ENCODE data around the gene RPS14.
A peak's percentile ranks its signal among the peaks of the same experiment; 100 is the strongest.

Gene RPS14

GRCh38 chr5:150413176-150413901, 36.2 kb downstream of the RPS14 start:
- no peak for DNase-seq (ENCODE audit: low read depth)

DNA sequence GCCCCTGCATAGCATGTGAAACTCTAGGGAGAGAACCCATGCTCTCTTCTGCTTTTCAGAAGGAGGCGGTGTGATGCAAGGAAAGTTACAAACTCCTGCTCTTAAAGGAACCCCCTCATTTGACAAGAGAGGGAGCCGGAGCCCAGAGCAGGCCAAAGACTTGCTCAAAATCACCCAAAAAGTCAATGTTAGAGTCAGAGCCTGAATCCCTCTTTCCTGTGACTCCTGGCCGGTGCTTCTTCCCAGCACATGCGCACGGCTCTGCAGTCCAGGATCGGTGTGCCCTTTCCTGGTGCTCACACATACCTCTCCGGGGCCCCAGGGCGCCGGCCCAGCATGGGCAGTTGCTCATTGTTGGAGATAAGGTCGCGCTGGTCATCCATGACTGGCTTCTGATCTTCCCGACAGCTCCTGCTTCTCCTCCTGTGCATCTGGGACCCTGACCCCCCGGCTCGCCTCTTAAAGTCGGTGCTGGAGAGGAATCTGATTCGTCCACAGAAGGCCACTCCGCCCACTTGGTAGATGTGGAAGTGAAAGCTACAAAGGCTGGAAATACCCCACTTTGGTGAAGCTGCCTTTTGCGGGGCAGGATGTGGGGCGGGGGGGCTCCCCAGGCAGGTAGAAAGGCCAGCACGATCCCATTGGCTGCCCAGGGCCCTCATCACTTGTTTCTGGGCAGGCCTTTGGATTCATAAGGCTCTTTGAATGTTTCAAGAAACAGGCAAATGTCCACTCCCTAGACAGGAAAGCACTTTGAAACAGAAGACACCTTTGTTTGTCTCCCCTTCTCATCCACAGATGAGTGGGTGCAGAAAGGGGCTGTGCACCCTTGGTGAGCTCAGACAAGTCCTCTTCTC, 37.0 kb downstream of the RPS14 start, which contains the start of gene CD74:
Gene CD74 (minus strand): TSS at position 592 of the 857 bp plus-strand sequence. CDS start 161 bp downstream, at position 431.
- peak; percentile 56 for DNase-seq (ENCODE audit: low read depth)

DNA sequence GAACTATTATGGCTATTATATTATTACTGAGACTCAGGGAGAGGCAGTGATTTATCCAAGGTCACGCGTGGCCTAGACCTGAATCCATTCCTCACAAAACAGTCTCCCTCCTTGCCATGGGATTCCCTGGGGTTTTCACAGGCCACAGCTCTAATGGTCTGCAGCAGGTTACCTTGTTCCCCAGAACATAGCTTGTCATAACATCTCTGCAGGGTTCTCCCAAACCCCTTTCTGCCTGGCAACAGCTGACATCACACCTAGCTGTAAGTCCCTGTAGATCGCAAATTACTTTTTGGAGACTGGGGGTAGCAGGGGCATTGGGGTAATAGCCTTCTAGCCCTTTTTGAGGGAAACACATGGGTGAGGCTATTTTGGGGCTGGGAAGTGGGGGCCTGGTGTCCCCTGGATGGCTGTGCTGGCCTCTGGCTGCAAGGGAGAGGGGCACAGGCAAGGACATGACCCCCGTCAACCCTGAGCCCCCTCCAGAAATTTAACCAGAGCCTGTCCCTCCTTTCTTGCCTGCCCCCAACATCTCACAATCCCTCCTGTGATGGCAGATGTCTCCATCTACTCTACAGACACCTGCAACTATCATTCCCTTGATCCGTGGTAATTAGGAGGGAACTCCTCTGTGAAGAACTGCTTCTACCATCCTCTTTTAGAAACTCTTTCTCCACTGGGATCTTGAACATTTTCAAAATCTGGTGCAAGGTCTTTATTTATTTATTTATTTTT, 38.1 kb downstream of the RPS14 start:
- no peak for DNase-seq (ENCODE audit: low read depth)

DNA sequence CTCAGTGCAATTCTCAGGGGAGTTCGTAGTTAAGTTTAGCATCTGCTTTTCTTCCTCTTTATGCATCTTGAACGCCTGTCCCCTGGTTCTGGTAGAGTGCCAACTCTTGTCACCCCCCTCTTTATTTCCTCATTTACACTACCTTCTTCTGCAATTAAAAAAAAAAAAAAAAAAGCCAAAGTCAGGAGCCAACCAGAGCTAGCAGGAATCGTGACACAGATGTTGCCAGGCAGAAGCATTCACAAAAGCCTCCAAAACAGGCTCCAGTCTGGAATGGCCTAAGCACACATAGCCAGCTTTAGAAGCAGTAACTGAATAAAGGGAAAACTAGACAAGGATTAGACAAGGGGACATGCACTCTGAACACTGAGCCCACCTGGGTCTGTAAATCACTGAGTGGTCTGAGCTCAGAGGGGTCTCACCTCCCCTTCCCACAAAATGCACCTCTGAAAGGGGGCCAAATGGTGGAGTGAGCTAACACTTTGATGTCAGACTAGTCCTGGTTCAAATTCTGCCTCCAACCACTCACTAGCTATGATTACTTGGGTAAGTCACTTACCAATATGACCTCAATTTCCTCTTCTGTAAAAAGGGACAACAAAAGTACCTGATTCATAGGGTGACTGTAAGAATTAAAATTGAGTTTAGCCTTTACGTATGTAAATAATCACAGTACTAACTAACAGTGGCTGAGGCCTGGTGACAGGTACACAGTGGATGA, 38.9 kb downstream of the RPS14 start:
- peak; percentile 76 for DNase-seq (ENCODE audit: low read depth)

GRCh38 chr5:150409638-150410523, 39.7 kb downstream of the RPS14 start:
- peak; percentile 85 for DNase-seq (ENCODE audit: low read depth)

GRCh38 chr5:150408231-150408943, 41.2 kb downstream of the RPS14 start:
- no peak for DNase-seq (ENCODE audit: low read depth)

DNA sequence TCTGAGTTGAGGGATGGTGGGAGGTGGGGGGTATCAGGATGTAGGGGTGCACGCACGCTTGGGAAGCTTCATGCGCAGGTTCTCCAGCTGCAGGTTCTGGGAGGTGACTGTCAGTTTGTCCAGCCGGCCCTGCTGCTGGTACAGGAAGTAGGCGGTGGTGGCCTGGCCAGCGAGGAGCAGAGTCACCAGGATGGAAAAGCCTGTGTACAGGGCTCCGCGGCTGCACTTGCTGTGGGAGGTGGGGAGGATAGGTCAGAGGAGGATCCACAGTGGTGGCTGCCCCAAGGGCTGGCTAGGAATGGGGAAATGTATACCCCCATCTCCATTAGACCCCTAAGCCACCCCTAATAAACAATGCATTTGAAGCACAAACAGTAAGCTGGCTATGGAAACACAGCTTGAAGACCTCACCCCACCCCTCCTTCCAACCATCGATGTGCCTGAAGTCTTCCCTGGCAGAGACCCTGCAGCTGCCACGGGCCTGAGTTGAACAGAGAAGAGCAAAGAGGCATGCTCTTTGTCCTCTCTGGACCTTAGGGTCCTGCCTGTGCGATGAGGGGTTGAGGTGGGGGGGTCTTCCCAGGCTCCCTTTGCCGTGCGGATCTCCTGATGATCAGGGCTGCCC, 42.3 kb downstream of the RPS14 start:
- no peak for DNase-seq (ENCODE audit: low read depth)

GRCh38 chr5:150406723-150407095, 42.8 kb downstream of the RPS14 start:
- DNase-seq (ENCODE audit: low read depth): no peak

GRCh38 chr5:150406103-150406722, 43.3 kb downstream of the RPS14 start:
- DNase-seq (ENCODE audit: low read depth): no peak

- DNase-seq (ENCODE audit: low read depth): no peak
These were observed 44.4 kb downstream of the RPS14 start for GRCh38 chr5:150404941-150405816.

GRCh38 chr5:150404535-150404934, 45.0 kb downstream of the RPS14 start:
- DNase-seq (ENCODE audit: low read depth): no peak

- DNase-seq (ENCODE audit: low read depth): no peak
These were observed 45.4 kb downstream of the RPS14 start for GRCh38 chr5:150404121-150404520.

- no peak for DNase-seq (ENCODE audit: low read depth)
These were observed 46.6 kb downstream of the RPS14 start for GRCh38 chr5:150402901-150403342.

- DNase-seq (ENCODE audit: low read depth): no peak
These were observed 47.2 kb downstream of the RPS14 start for GRCh38 chr5:150402229-150402773.

DNA sequence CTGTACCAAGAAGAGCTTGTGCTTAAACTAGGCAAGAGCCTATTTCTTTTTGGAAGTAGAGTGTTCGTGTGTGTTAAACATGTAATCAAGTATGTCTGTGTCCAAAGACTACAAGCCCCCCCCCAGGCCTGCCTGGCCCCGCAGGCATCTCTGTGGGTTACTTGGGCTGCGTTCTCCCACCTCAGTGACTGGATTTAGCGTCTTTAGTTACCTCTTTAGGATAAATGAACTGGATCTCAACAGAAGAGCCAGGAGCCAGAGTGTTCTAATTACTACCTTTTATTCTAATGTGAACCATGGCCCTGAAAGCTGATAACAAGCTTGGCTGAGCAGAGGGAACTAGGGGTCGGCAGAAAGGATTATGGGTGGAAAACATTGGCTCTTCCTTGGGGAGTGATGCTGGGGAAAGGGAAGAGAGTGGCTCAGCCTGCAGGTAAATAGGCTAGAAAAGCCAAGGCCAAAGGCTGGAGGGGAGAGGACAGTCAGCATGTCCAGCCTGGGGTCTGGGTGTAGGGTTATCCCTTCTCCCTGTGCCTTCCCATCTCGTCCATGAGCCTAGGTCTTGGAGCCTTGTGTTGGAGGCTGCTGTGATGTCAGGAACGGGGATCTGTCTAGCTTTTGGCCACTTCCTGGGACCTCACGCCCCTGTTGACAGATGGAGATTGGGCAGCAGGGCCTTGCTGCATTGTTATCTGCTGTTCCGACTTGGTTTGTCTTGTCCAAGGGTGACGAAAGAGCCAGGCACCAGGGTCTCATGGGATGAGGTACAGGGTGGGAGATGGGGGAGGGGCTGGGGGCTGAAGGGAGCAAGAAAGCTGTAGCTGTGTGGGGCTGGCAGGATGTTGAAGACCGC, 47.9 kb downstream of the RPS14 start:
- no peak for DNase-seq (ENCODE audit: low read depth)

- no peak for DNase-seq (ENCODE audit: low read depth)
These were observed 48.5 kb downstream of the RPS14 start for GRCh38 chr5:150401076-150401375.
